Fibroblast of pulmonary artery (primary cell): ENCODE results near the gene GRWD1.

Source experiments
- DNase-seq: peaks from one replicate; pipeline ENCODE4 v3.0.0-alpha.2; 2010; ENCODE audit warnings: low read depth
- H3K4me3 ChIP-seq: replicated peaks from 2 replicates; pipeline ENCODE4 v1.5.1; 2011; ENCODE audit warnings: low read depth, mild to moderate bottlenecking, control low read depth, low read length, moderate library complexity
- TF ChIP-seq, protein P1 (sequence below): IDR thresholded peaks from 2 replicates; pipeline ENCODE4 v1.5.1; 2011; ENCODE audit warnings: mild to moderate bottlenecking, control low read depth, low read length, inconsistent platforms; ENCODE audit errors: missing control alignments

The GRWD1 gene

DNA sequence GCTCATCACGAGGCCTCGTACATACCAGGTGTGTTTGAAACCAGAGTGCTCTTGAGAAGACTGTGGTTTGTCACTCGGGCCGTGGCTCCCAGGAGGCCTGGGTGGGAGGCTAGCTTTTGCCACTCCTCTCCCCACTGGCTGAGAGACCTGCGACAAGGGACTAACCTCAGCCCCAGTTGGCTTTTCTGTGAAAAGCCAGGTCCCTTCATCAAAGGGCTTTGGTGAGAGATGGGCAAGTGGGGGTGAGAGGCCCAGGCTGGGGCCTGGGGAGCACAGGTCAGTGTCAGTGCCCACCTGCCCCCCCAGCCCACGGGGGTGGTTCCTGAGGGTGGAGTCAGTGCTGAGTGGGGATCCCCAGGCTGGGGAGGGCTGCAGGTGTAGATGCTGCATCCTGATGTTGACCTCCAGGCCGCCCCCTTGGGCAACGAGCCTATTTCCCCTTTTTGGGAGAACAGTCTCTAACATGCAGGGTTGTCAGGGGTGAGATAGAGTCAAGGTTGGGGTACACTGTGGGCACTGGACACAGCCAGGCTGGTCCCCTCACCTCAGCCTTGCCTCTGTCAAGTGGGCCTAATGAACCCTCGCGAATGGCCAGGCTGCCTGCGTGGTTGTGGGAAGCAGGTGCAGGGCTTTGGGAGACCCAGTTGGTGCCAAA lies 10.3 kb downstream of the GRWD1 start:
- H3K4me3 ChIP-seq: no peak overlapping the region
- no peak for DNase-seq
- TF ChIP-seq, protein P1, sequence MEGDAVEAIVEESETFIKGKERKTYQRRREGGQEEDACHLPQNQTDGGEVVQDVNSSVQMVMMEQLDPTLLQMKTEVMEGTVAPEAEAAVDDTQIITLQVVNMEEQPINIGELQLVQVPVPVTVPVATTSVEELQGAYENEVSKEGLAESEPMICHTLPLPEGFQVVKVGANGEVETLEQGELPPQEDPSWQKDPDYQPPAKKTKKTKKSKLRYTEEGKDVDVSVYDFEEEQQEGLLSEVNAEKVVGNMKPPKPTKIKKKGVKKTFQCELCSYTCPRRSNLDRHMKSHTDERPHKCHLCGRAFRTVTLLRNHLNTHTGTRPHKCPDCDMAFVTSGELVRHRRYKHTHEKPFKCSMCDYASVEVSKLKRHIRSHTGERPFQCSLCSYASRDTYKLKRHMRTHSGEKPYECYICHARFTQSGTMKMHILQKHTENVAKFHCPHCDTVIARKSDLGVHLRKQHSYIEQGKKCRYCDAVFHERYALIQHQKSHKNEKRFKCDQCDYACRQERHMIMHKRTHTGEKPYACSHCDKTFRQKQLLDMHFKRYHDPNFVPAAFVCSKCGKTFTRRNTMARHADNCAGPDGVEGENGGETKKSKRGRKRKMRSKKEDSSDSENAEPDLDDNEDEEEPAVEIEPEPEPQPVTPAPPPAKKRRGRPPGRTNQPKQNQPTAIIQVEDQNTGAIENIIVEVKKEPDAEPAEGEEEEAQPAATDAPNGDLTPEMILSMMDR: no peak

- TF ChIP-seq, protein P1: no peak
- DNase-seq: no peak
- H3K4me3 ChIP-seq: no peak overlapping the region
Measured at GRCh38 chr19:48456864-48457263, 11.1 kb downstream of the GRWD1 start.

DNA sequence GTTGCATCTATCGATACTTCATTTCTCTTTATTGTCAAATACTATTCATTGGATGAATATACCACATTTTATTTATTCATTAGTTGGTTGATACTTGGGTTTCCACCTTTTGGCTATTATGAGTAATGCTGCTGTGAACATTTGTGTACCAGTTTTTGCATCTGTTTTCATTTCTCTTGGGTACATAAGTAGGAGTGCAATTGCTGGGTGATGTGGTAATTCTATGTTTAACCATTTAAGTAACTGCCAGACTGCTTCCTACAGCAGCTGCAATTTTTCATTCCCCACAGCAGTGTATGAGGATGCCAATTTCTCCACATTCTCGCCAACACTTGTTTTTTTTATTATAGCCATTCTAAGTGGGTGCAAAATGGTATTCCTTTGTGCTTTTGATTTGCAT lies 12.2 kb downstream of the GRWD1 start:
- DNase-seq: peak; percentile 51
- no peak overlapping the region for H3K4me3 ChIP-seq
- TF ChIP-seq, protein P1: no peak

DNA sequence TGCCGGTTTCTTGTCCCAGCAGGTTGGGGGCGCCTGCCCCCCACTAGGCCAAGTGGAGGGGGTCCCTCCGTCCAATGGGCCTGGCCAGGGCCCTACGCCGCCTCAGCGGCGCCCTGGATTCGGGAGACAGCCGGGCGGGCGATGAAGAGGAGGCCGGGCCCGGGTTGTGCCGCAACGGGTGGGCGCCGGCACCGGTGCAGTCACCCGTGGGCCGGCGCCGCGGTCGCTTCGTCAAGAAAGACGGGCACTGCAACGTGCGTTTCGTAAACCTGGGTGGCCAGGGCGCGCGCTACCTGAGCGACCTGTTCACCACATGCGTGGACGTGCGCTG lies 15.8 kb downstream of the GRWD1 start:
- no peak overlapping the region for H3K4me3 ChIP-seq
- TF ChIP-seq, protein P1: no peak
- DNase-seq: no peak

DNA sequence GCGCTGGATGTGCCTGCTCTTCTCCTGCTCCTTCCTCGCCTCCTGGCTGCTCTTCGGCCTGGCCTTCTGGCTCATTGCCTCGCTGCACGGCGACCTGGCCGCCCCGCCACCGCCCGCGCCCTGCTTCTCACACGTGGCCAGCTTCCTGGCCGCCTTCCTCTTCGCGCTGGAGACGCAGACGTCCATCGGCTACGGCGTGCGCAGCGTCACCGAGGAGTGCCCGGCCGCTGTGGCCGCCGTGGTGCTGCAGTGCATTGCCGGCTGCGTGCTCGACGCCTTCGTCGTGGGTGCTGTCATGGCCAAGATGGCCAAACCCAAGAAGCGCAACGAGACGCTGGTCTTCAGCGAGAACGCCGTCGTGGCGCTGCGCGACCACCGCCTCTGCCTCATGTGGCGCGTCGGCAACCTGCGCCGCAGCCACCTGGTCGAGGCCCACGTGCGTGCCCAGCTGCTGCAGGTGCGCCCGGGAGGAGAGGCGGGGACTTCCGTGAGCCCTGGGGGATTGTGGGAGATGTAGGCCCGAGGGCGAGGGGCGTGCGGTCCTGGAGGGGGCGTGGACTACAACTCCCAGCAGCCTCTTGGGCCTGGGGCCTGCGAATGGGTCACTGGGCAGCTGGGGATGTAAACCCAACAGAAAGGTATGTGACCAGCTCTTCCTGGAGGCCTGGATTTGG lies 16.3 kb downstream of the GRWD1 start:
- no peak for DNase-seq
- H3K4me3 ChIP-seq: no peak overlapping the region
- TF ChIP-seq, protein P1: no peak

DNA sequence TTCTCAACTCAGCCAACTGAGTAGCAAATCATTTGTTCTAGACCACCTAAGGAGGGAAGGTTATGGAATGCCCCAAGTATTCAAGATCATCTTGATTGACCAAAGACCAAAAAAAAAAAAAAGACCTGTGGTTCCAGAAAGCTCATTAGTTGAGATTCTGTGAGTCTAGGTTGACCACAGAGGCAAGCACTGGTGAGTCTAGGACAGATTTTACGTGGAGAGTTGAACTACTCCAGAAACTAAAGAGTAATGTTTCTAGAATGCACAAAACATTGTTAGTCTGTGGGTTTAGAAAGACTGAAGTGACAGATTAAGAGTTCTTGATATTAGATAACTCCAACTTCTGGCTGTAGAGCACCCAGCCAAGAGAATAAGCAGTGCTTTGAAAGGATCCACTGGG lies 19.4 kb downstream of the GRWD1 start:
- H3K4me3 ChIP-seq: no peak overlapping the region
- TF ChIP-seq, protein P1: no peak
- DNase-seq: no peak

DNA sequence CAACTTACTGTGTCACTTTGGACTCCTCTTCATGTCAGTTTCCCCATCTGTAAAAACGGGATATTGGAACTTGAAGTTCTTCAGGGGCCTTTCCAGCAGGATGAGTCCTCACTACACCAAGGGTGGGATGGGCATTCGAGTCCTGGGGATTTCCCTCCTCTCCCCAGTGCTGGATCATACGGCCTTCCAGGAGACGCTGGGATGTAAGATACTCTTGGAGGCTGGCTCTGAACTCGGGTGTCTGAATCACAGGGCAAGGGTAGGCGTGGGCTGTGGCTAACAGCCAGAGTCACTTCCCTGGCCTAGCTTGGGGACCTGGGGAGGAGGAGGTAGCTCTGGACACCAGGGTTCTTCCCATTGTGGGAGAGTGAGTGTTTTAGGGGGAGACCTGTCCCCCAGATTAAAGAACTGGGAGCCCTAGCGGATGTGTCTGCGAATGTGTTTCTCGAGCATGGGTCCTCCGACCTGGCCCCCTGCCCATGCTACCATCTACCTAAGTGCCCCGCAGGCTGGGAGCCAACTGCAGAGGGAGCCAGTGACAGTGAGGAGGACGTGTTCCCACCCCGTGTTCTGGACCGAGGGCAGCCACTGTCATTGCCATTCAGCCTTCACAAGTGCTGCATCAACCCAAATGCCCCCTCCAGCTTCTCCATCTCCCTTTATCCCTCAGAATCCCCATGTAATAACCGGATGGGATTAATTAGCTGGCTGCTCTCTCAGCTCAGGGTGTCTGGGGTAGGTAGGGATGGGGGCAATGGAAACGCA lies 21.0 kb downstream of the GRWD1 start:
- H3K4me3 ChIP-seq: no peak overlapping the region
- TF ChIP-seq, protein P1: no peak
- peak; percentile 53 for DNase-seq
